ENCODE measurements around the gene ADAM17. TPM values are rescaled to one million over a fixed set of nuclear protein-coding genes. Genes with fewer than 3 reads are reported as not detected.

The ADAM17 gene
- total RNA-seq, 1 donor from 2014 or later, result 13.1 TPM

- no peak overlapping the region for H3K27ac ChIP-seq (replicated peaks)
- H3K9me3 ChIP-seq (replicated peaks), result no peaks in the 10 kb centered on the region
- TF ChIP-seq, protein P1, sequence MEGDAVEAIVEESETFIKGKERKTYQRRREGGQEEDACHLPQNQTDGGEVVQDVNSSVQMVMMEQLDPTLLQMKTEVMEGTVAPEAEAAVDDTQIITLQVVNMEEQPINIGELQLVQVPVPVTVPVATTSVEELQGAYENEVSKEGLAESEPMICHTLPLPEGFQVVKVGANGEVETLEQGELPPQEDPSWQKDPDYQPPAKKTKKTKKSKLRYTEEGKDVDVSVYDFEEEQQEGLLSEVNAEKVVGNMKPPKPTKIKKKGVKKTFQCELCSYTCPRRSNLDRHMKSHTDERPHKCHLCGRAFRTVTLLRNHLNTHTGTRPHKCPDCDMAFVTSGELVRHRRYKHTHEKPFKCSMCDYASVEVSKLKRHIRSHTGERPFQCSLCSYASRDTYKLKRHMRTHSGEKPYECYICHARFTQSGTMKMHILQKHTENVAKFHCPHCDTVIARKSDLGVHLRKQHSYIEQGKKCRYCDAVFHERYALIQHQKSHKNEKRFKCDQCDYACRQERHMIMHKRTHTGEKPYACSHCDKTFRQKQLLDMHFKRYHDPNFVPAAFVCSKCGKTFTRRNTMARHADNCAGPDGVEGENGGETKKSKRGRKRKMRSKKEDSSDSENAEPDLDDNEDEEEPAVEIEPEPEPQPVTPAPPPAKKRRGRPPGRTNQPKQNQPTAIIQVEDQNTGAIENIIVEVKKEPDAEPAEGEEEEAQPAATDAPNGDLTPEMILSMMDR (IDR thresholded peaks at IDR 0.05; ENCODE audit: borderline replicate concordance), result no peak
- H3K4me3 ChIP-seq, result no peak overlapping the region
- no peak for DNase-seq
- no peaks in the 10 kb centered on the region for H3K27me3 ChIP-seq (ENCODE audit: low read depth)
- peaks cover 100% of the 10 kb centered on the region for H3K36me3 ChIP-seq
- intact Hi-C loops (cut with micrococcal nuclease), result no loop called here
- H3K4me1 ChIP-seq, result peaks cover 10% of the 10 kb centered on the region
Observed at GRCh38 chr2:9488583-9489547, 66.8 kb downstream of the ADAM17 start.

DNA sequence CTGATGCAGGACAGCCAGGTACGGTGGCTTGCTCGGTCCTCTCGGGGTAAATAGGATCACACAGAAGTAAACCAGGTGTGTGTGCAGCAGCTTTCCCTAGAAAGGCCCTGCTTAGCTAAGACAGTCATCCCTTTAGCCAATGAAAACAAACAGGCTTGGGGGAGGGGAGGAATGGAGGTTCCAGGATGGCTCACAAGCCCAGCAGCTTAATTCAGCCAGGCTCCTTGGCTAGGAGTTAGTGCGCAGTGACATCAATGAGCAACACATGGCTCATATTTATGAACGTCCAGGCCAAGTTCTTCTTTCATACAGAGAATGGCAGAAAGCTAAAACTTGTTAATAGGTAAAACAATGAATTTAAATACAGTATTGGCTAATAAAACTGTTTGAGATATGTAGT lies 71.1 kb downstream of the ADAM17 start:
- Histone ChIP-seq H3K4me1 (peaks cover 4% of the 10 kb centered on the region), H3K4me3 (no peak overlapping the region), H3K36me3 (peaks cover 98% of the 10 kb centered on the region), H3K9me3 (replicated peaks) (no peaks in the 10 kb centered on the region), H3K27ac (replicated peaks) (no peak overlapping the region), H3K27me3 (ENCODE audit: low read depth) (no peaks in the 10 kb centered on the region)
- intact Hi-C loops (cut with micrococcal nuclease), result no loop called here
- no peak for DNase-seq
- TF ChIP-seq, protein P1 (IDR thresholded peaks at IDR 0.05; ENCODE audit: borderline replicate concordance), result no peak

DNA sequence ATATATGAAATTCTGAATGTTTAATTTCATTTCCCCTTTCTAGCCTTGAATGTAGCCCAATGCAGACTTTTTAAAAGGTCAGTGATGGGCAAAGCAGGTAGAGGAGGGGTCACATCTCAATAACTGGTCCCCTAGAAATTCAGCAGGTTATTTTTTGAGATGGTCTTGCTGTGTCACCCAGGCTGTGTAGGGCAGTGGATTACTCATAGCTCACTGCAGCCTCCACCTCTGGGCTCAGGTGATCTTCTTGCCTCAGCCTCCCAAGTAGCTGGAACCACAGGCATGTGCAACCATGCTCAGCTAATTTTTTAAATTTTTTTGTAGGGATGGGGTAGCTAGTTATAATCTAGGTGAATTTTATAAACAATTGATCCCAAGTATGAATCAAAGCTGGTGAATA lies 72.5 kb downstream of the ADAM17 start:
- Histone ChIP-seq H3K9me3 (replicated peaks) (no peaks in the 10 kb centered on the region), H3K36me3 (peaks cover 97% of the 10 kb centered on the region), H3K27ac (replicated peaks) (no peak overlapping the region), H3K4me1 (peaks cover 2% of the 10 kb centered on the region), H3K4me3 (no peak overlapping the region), H3K27me3 (ENCODE audit: low read depth) (no peaks in the 10 kb centered on the region)
- DNase-seq, result no peak
- TF ChIP-seq, protein P1 (IDR thresholded peaks at IDR 0.05; ENCODE audit: borderline replicate concordance), result no peak
- intact Hi-C loops (cut with micrococcal nuclease), result no loop called here

DNA sequence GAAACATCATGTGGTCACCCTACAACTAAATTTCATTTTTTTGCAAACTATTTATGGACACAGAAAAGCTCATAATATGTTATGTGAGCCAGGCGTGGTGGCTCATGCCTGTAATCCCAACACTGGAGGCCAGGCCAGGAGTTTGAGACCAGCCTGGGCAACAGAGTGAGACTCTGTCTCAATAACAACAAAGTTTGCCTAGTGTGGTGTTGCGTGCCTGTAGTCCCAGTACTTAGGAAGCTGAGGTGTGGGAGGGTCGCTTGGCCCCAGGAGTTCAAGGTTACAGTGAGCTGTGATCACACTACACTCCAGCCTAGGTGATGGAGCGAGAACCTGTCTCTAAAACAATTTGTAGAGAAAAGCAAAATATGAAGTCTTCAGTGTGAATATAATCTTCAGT lies 75.5 kb downstream of the ADAM17 start:
- TF ChIP-seq, protein P1 (IDR thresholded peaks at IDR 0.05; ENCODE audit: borderline replicate concordance), result no peak
- H3K27me3 ChIP-seq (ENCODE audit: low read depth), result no peaks in the 10 kb centered on the region
- H3K4me3 ChIP-seq, result no peak overlapping the region
- no peak for DNase-seq
- peaks cover 31% of the 10 kb centered on the region for H3K4me1 ChIP-seq
- no peaks in the 10 kb centered on the region for H3K9me3 ChIP-seq (replicated peaks)
- H3K27ac ChIP-seq (replicated peaks), result no peak overlapping the region
- H3K36me3 ChIP-seq, result peaks cover 67% of the 10 kb centered on the region
- intact Hi-C loops (cut with micrococcal nuclease), result no loop called here

- TF ChIP-seq, protein P1 (IDR thresholded peaks at IDR 0.05; ENCODE audit: borderline replicate concordance), result no peak
- Histone ChIP-seq H3K36me3 (peaks cover 51% of the 10 kb centered on the region), H3K27me3 (ENCODE audit: low read depth) (no peaks in the 10 kb centered on the region), H3K4me1 (peaks cover 47% of the 10 kb centered on the region), H3K27ac (replicated peaks) (no peak overlapping the region), H3K9me3 (replicated peaks) (no peaks in the 10 kb centered on the region), H3K4me3 (no peak overlapping the region)
- intact Hi-C loops (cut with micrococcal nuclease), result no loop called here
- no peak for DNase-seq
Observed at GRCh38 chr2:9478526-9478925, 77.1 kb downstream of the ADAM17 start.
